ENCODE measurements around the gene NAA15.
"Not testable (repeated sequence)": the region's sequence is repeated elsewhere in the genome, so short reads cannot be mapped to it uniquely, and the experiment has no call there.

Gene NAA15

GRCh38 chr4:139458543-139458942 lies 157.2 kb downstream of the NAA15 start:
- Mint-ChIP-seq H3K4me1 (peaks cover 51% of the 10 kb centered on the region), H3K27ac (no peak overlapping the region), H3K27me3 (ENCODE audit: low read depth) (no peaks in the 10 kb centered on the region), H3K36me3 (ENCODE audit: low read depth) (peaks cover 8% of the 10 kb centered on the region), H3K9me3 (peaks cover under 1% of the 10 kb centered on the region), H3K4me3 (peak overlapping the region in 1 of 3 experiments; percentile 51)
- TF ChIP-seq CTCF (IDR thresholded peaks at IDR 0.05; ENCODE audit: unreplicated experiment in 3 of 3), result no peak

GRCh38 chr4:139458999-139459398 lies 157.7 kb downstream of the NAA15 start:
- Mint-ChIP-seq H3K27ac (no peak overlapping the region), H3K27me3 (ENCODE audit: low read depth) (no peaks in the 10 kb centered on the region), H3K4me1 (peaks cover 49% of the 10 kb centered on the region), H3K36me3 (ENCODE audit: low read depth) (peaks cover 13% of the 10 kb centered on the region), H3K9me3 (peaks cover 2% of the 10 kb centered on the region), H3K4me3 (no peak overlapping the region)
- TF ChIP-seq CTCF (IDR thresholded peaks at IDR 0.05; ENCODE audit: unreplicated experiment in 3 of 3), result no peak

- Mint-ChIP-seq H3K9me3 (peaks cover 4% of the 10 kb centered on the region), H3K27ac (no peak overlapping the region), H3K4me3 (no peak overlapping the region), H3K4me1 (peaks cover 34% of the 10 kb centered on the region), H3K27me3 (ENCODE audit: low read depth) (no peaks in the 10 kb centered on the region), H3K36me3 (ENCODE audit: low read depth) (peaks cover 14% of the 10 kb centered on the region)
- TF ChIP-seq CTCF (IDR thresholded peaks at IDR 0.05; ENCODE audit: unreplicated experiment in 3 of 3), result no peak
These were observed 159.3 kb downstream of the NAA15 start for GRCh38 chr4:139460565-139460964.

- no peak overlapping the region for H3K4me3 Mint-ChIP-seq
- H3K36me3 Mint-ChIP-seq (ENCODE audit: low read depth), result peaks cover 14% of the 10 kb centered on the region
- no peaks in the 10 kb centered on the region for H3K27me3 Mint-ChIP-seq (ENCODE audit: low read depth)
- H3K4me1 Mint-ChIP-seq, result peaks cover 28% of the 10 kb centered on the region
- TF ChIP-seq CTCF (IDR thresholded peaks at IDR 0.05; ENCODE audit: unreplicated experiment in 3 of 3), result no peak
- H3K27ac Mint-ChIP-seq, result no peak overlapping the region
- peaks cover 4% of the 10 kb centered on the region for H3K9me3 Mint-ChIP-seq
These were observed 159.8 kb downstream of the NAA15 start for GRCh38 chr4:139461022-139461628.

GRCh38 chr4:139464512-139464911 lies 163.2 kb downstream of the NAA15 start:
- H3K27me3 Mint-ChIP-seq (ENCODE audit: low read depth); H3K4me1 Mint-ChIP-seq; H3K27ac Mint-ChIP-seq; H3K4me3 Mint-ChIP-seq: not testable (repeated sequence)
- H3K36me3 Mint-ChIP-seq (ENCODE audit: low read depth), result peaks cover 32% of the 10 kb centered on the region
- H3K9me3 Mint-ChIP-seq, result peaks cover 21% of the 10 kb centered on the region

- Mint-ChIP-seq H3K9me3 (peaks cover 33% of the 10 kb centered on the region), H3K4me3 (no peak overlapping the region), H3K4me1 (no peaks in the 10 kb centered on the region), H3K36me3 (ENCODE audit: low read depth) (peaks cover 43% of the 10 kb centered on the region), H3K27me3 (ENCODE audit: low read depth) (no peaks in the 10 kb centered on the region), H3K27ac (no peak overlapping the region)
- no peak for TF ChIP-seq CTCF (IDR thresholded peaks at IDR 0.05; ENCODE audit: unreplicated experiment in 3 of 3)
These were observed 164.6 kb downstream of the NAA15 start for GRCh38 chr4:139465922-139466321.

GRCh38 chr4:139468756-139469155 lies 167.5 kb downstream of the NAA15 start:
- not testable (repeated sequence) for H3K27ac Mint-ChIP-seq

More at GRCh38 chr4:139468756-139469155, 167.5 kb downstream of the NAA15 start:
- Mint-ChIP-seq H3K9me3 (peaks cover 42% of the 10 kb centered on the region), H3K36me3 (ENCODE audit: low read depth) (peaks cover 63% of the 10 kb centered on the region)
- H3K4me1 Mint-ChIP-seq; H3K4me3 Mint-ChIP-seq; H3K27me3 Mint-ChIP-seq (ENCODE audit: low read depth): not testable (repeated sequence)
